ENCODE data around the gene SRGAP2C.
"Not testable (repeated sequence)": the region's sequence is repeated elsewhere in the genome, so short reads cannot be mapped to it uniquely, and the experiment has no call there.

GRCh38 chr1:121293263-121294204 lies 108.8 kb downstream of the SRGAP2C start:
- not testable (repeated sequence) for TF ChIP-seq CTCF, POLR2AphosphoS5, POLR2A (IDR thresholded peaks at IDR 0.05)
